Suprapubic skin (tissue), 3 donors: ENCODE data around the gene PRKRA.

Experiments used
- EP300 ChIP-seq: sonication (generic); formaldehyde crosslinking; IDR thresholded peaks from one replicate; pipeline ENCODE4 v1.6.1; 2017; ENCODE audit warnings: antibody characterized with exemption
- TF ChIP-seq, protein P1 (sequence below), 2 donors: fragments of 200-600 bp in 1 of 2; fragments of 450-650 bp in 1 of 2; sonication (generic) in 1 of 2; IDR thresholded peaks; one replicate each; pipeline ENCODE4 v1.5.1; 2016 to 2019; ENCODE audit warnings: antibody characterized with exemption in 2 of 2, mild to moderate bottlenecking in 1 of 2, moderate library complexity in 1 of 2

GRCh38 chr2:178473373-178473772 is 22.4 kb upstream of the PRKRA start:
- TF ChIP-seq, protein P1, sequence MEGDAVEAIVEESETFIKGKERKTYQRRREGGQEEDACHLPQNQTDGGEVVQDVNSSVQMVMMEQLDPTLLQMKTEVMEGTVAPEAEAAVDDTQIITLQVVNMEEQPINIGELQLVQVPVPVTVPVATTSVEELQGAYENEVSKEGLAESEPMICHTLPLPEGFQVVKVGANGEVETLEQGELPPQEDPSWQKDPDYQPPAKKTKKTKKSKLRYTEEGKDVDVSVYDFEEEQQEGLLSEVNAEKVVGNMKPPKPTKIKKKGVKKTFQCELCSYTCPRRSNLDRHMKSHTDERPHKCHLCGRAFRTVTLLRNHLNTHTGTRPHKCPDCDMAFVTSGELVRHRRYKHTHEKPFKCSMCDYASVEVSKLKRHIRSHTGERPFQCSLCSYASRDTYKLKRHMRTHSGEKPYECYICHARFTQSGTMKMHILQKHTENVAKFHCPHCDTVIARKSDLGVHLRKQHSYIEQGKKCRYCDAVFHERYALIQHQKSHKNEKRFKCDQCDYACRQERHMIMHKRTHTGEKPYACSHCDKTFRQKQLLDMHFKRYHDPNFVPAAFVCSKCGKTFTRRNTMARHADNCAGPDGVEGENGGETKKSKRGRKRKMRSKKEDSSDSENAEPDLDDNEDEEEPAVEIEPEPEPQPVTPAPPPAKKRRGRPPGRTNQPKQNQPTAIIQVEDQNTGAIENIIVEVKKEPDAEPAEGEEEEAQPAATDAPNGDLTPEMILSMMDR (IDR thresholded peaks at IDR 0.05), result no peak
- TF ChIP-seq EP300, result no peak
